DMS53 (cell line): ENCODE data around the gene SGMS1.

Experiments
- DNase-seq: peaks from one replicate; lab custom pipeline; 2025; lab: John Stamatoyannopoulos, UW

The SGMS1 gene

GRCh38 chr10:50397312-50398140 lies 226.2 kb downstream of the SGMS1 start:
- DNase-seq: no peak

- no peak for DNase-seq
Observed at GRCh38 chr10:50396491-50397311, 227.1 kb downstream of the SGMS1 start.

- no peak for DNase-seq
Observed at GRCh38 chr10:50395851-50396250, 227.9 kb downstream of the SGMS1 start.

- no peak for DNase-seq
Observed at GRCh38 chr10:50395271-50395670, 228.5 kb downstream of the SGMS1 start.

- DNase-seq: no peak
Observed at GRCh38 chr10:50394832-50395231, 228.9 kb downstream of the SGMS1 start.

- DNase-seq: no peak
Observed at GRCh38 chr10:50393784-50394467, 229.8 kb downstream of the SGMS1 start.

- DNase-seq: no peak
Observed at GRCh38 chr10:50392966-50393718, 230.6 kb downstream of the SGMS1 start.

- peak; percentile 48 for DNase-seq
Observed at GRCh38 chr10:50392426-50392825, 231.3 kb downstream of the SGMS1 start.

- DNase-seq: no peak
Observed at GRCh38 chr10:50390302-50390701, 233.5 kb downstream of the SGMS1 start.

- peak; percentile 69 for DNase-seq
Observed at GRCh38 chr10:50388181-50388580, 235.6 kb downstream of the SGMS1 start.

GRCh38 chr10:50387732-50388073 lies 236.1 kb downstream of the SGMS1 start:
- DNase-seq: no peak

- no peak for DNase-seq
Observed at GRCh38 chr10:50387007-50387731, 236.6 kb downstream of the SGMS1 start.

GRCh38 chr10:50385624-50386023 lies 238.1 kb downstream of the SGMS1 start:
- no peak for DNase-seq

- DNase-seq: no peak
Observed at GRCh38 chr10:50384898-50385297, 238.9 kb downstream of the SGMS1 start.

GRCh38 chr10:50384238-50384637 lies 239.5 kb downstream of the SGMS1 start:
- no peak for DNase-seq

GRCh38 chr10:50382576-50383023 lies 241.2 kb downstream of the SGMS1 start:
- DNase-seq: no peak

- no peak for DNase-seq
Observed at GRCh38 chr10:50381642-50382041, 242.1 kb downstream of the SGMS1 start.

GRCh38 chr10:50379616-50380015 lies 244.1 kb downstream of the SGMS1 start:
- DNase-seq: no peak

GRCh38 chr10:50375745-50376144 lies 248.0 kb downstream of the SGMS1 start:
- no peak for DNase-seq

GRCh38 chr10:50375051-50375452 lies 248.7 kb downstream of the SGMS1 start:
- DNase-seq: peak; percentile 44

- no peak for DNase-seq
Observed at GRCh38 chr10:50373821-50374501, 249.8 kb downstream of the SGMS1 start.
